Right renal cortex interstitium (tissue), 3 donors: ENCODE measurements around the gene CARNS1. TPM values are rescaled to one million over a fixed set of nuclear protein-coding genes. Genes with fewer than 3 reads are reported as not detected.
A peak's percentile ranks its signal among the peaks of the same experiment; 100 is the strongest.
"Not testable (repeated sequence)": the region's sequence is repeated elsewhere in the genome, so short reads cannot be mapped to it uniquely, and the experiment has no call there.

Experiments
- DNase-seq, 3 donors: peaks; one replicate each; pipeline ENCODE4 v3.0.0-alpha.2; 2013; ENCODE audit warnings: low read depth in 3 of 3, low spot score in 2 of 3
- polyA plus RNA-seq, 3 donors: library from polyadenylated mRNA; unstranded; fragments of 120-200 nt; gene quantifications; one replicate each; pipeline ENCODE4 v1.2.1, GENCODE V29; 2013; ENCODE audit not compliant: insufficient read length in 3 of 3

The CARNS1 gene
- polyA plus RNA-seq, 3 donors: 1.1 to 1.5 (median 1.4) TPM

DNA sequence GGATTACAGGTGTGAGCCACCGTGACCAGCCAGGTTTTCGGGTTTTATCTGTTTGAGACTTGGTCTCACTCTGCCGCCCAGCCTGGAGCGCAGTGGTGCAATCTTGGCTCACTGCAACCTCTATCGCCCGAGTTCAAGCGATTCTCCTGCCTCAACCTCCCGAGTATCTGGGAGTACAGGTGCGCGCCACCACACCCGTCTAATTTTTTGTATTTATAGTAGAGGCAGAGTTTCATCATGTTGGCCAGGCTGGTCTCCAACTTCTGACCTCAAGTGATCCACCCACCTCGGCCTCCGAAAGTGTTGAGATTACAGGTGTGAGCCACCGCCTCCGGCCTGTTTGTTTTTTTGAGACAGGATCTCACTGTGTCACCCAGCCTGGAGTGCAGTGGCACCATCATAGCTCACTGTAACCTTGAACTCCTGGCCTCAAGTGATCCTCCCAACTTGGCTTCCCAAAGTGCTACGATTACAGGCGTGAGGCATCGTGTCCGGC lies 11.9 kb downstream of the CARNS1 start:
- DNase-seq: not testable (repeated sequence)

DNA sequence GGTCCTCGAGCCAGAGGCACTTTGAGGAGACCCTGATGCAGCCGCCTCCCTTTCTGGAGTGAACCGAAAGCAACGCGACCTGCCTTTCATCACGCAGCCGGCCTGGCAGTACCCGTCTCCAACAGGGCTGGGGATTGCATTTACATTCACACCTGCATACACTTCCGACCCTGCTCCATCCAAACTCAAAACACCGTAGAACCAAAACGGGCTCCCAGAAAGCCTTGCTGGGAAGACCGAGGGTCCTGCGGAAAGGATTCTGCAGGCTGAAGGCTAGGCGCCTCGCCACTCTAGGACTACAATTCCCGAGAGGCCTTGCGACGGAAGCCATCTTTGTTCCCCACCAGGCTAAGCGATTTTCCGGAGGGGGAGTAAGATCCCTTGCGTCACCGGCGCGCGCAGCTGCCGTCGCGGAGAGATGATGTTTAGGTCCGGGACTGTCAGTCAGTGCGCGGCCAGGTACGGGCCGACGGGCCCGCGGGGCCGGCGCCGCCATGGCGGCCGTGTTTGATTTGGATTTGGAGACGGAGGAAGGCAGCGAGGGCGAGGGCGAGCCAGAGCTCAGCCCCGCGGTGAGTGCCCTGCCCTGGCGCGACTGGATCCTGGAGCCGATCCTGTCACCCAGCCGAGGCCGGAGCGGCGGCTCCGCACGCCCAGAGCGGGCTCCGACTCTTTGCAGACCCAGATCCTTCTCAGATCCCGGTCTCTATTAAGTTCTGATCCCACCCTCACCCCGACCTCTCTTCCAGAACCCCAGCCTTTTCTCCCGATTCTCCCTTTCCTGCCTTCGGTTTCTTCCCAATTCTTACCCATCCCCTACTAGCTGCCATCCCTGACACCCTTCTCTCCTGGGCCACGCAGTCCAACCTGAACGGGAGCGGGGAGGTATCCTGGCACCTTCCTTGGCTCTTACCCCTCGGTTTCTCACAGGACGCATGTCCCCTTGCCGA lies 12.8 kb downstream of the CARNS1 start, which contains the start of gene RPS6KB2:
RPS6KB2 (plus strand) TSS at position 443 of the 950 bp plus-strand sequence; CDS start at position 495, 52 bp downstream.
- peak; percentile 94 to 96 (median 95) for DNase-seq

DNA sequence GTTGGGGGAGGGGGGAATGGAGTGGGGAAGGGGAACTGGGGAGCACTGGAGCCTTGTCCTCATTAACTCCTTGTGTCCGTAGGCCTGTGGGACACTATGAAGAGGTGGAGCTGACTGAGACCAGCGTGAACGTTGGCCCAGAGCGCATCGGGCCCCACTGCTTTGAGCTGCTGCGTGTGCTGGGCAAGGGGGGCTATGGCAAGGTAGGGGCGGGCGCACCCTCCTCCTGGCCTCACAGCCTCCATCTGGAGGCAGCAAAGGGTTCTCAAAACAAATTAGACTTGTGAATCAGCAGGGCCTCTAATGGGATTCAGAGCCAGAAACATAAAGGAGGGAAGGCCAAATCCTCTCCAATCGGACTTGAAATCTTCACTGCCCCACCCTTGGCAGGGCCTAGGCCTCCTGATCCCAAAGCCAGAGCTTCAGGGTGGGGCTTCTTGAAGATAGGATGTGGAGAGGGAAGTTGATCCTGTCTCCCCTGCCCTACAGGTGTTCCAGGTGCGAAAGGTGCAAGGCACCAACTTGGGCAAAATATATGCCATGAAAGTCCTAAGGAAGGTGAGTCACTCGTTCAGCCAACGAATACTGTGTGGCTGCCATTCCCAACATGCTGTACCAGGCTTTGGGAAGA lies 13.7 kb downstream of the CARNS1 start:
- DNase-seq: no peak

DNA sequence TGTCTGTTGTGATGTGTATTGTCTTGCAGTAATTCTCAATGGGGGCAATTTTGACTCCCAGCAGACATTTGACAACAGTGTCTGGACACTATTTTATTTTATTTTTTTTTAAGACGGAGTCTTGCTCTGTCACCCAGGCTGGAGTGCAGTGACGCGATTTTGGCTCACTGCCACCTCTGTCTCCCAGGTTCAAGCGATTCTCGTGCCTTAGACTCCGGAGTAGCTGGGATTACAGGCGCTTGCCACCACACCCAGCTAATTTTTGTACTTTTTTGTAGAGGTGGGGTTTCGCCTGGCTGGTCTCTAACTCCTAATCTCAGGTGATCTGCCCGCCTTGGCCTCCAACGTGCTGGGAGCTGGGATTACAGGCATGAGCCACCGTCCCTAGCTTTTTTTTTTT lies 14.2 kb downstream of the CARNS1 start:
- no peak for DNase-seq

DNA sequence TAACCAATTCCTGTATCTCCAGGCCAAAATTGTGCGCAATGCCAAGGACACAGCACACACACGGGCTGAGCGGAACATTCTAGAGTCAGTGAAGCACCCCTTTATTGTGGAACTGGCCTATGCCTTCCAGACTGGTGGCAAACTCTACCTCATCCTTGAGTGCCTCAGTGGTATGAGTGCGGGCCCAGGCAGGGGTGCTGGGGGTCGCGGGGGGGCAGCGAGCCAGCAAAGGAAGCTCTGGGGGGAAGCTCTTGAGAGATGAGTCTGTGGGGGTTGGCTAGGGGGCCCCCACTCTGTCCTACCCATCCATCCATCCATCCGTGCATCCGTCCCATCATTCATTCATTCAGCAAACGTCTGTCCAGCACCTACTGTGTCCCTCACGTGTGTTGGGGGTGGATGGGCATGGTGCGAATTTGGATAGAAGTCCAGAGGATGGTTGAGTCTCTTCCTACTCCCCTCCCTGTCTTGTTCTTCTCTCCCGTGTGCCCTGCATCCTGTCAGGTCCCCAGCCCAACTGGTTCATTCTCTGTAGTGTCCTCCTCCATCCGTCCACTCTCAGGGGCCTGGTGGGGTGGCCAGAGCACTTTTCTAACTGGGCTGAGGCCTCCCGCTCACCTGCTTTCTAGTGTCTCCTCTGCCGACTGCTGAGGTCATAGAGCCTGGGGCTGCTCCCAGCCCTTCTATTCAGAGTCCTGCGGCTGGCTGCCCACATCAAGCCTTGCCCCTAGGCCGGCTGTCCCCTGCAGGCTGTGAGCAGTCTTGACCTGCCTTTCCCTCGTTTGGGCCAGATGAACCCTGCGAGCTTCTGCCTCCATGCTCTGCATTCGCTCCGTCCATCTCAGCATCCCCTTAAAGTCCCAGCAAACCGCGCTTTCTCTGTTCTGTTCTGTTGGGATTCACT lies 16.1 kb downstream of the CARNS1 start:
- no peak for DNase-seq

DNA sequence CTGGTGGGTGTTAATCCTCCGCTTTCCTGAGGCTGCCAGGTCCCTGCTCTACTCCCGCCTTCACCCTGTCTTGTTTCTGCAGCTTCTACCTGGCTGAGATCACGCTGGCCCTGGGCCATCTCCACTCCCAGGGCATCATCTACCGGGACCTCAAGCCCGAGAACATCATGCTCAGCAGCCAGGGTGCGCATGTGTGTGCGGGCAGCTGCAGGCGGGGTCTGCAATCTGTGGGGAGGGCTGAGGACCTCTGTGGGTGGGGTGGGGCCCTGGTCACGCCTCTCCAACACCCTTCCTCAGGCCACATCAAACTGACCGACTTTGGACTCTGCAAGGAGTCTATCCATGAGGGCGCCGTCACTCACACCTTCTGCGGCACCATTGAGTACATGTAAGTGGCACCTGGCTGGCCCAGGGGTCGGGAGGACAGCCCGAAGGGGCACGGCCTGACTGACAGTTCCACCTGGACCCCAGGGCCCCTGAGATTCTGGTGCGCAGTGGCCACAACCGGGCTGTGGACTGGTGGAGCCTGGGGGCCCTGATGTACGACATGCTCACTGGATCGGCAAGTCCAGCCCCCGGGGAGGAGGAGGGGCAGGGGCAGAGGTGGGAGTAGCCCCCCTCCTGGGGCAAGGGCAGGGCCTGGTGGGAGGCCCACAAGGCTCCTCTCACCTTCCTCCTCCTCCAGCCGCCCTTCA lies 17.3 kb downstream of the CARNS1 start:
- DNase-seq: no peak

DNA sequence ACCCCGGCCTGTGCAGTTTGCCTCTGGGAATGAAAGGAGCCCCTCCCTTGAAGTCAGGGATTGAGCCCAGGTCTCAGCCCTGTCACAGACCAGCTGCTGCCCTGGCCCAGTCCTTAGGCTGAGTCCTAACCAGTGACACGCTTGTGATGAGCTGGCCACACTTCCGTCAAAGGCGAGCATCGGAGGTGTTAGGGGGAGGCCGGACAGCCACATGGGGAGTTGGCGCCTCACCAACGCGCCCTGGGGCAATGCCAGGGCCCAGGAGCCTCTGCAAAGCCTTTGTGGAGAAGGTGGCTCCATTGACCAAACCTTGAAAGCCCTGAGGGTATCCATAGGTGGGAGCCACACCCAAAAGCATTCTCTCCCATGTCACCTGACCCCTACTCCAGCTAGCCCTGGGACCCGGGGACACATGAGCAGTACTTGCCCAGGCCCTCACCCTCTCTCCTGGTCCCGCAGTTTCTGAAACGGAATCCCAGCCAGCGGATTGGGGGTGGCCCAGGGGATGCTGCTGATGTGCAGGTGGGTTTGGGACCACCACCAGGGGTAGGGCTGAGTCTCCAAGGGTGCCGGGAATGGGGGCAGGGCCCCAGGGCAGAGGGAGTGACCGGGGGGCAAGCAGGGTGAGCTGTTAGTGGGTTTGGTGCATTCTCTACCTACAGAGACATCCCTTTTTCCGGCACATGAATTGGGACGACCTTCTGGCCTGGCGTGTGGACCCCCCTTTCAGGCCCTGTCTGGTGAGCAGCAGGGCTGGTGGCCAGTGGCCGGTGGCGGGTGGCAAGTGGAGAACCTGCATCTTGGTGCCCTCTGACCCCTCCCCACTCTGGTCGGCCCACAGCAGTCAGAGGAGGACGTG lies 18.3 kb downstream of the CARNS1 start:
- DNase-seq: no peak

DNA sequence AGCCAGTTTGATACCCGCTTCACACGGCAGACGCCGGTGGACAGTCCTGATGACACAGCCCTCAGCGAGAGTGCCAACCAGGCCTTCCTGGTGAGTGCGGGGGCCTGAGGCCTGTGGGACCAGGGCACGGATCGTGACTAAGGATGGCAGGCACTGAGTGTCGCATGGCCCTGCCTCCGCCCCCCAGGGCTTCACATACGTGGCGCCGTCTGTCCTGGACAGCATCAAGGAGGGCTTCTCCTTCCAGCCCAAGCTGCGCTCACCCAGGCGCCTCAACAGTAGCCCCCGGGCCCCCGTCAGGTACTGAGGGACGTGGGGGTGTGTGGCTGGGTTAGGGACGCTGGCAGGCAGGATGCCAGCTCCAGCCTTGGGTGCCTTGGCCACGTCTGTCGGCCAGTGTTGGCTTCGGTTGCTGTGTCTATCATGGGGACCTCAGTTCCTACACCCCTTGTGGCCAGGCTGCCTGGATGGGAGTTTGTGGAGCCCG lies 19.0 kb downstream of the CARNS1 start:
- DNase-seq: no peak

DNA sequence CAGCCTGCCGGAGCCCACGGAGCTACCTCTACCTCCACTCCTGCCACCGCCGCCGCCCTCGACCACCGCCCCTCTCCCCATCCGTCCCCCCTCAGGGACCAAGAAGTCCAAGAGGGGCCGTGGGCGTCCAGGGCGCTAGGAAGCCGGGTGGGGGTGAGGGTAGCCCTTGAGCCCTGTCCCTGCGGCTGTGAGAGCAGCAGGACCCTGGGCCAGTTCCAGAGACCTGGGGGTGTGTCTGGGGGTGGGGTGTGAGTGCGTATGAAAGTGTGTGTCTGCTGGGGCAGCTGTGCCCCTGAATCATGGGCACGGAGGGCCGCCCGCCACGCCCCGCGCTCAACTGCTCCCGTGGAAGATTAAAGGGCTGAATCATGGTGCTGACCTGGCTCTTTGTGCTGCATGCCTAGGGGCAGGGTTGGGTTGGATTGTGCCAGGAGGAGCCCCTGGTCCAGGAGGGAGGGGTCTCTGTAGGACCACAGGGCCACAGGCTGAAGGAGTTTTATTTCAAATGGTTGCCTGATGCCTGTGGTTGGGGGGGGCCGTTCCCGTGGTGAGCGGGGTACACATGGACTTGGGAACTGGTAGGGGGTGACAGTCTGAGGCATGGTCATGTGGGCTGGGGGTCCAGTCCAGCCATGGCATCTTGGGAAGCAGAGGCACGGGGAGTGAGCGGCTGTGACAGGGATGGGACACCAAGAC lies 19.7 kb downstream of the CARNS1 start:
- no peak for DNase-seq

DNA sequence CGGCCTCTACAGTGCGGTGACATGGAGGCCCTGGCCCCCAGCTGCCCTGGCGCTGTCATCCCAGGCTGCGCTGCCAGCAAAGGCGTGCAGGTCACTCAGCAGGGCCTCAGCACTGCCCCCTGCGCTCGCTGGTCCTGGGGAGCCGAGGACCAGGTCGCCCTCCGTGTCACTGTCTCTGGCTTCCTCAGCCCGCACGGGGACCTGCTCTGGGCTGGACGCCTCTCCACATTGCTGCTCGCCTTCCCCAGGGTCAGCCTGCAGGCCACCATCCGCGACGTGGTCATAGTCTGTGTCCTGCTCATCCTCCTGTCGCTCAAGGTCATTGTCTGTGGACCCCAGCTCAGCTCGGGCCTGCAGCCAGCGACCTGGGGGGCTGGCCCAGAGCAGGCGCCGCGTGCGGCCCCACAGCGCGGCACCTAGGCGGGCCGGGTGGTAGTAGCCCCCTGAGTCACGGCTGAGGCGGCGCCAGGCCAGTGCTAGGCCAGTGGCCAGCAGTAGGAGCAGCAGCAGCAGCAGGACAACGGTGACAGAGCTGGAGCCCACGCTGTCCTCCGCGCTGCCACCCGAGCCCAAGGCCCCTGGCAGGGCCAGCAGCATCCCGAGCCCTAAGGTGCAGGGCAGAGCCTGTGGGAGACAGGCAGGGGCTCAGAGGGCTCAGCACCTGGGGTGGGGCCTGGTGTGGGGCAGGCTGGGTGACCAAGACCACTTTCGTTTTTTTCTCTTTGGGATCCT lies 20.4 kb downstream of the CARNS1 start:
- DNase-seq: no peak

DNA sequence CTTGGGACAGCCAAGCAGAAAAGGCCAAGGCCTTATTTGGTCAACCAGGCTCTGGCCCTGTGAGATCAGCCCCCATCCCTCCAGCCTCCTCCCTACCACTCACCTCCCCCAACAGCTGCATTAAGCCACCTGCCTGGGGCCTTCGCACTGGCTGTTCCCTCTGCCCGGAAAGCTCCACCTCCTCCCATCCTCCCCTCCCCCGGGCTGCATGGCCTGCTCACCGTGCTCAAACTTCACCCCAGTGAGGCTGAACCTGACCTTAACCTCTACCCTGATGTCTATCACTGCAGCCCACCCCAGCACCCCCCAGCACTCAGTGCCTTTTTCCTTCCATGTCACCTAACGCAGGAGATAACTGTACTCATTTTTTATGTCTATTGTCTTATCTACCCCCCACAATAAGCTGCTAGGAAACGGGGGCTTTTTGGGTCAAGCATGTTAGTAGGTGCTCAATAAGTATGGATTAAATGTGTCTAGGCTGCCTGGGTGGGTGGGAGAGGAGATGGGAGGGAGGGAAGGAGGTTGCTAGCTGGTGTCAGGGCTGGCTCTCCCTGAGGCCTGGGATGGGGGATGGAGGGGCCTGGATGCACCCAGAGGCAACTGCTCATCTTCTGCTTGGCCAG lies 21.1 kb downstream of the CARNS1 start:
- no peak for DNase-seq

DNA sequence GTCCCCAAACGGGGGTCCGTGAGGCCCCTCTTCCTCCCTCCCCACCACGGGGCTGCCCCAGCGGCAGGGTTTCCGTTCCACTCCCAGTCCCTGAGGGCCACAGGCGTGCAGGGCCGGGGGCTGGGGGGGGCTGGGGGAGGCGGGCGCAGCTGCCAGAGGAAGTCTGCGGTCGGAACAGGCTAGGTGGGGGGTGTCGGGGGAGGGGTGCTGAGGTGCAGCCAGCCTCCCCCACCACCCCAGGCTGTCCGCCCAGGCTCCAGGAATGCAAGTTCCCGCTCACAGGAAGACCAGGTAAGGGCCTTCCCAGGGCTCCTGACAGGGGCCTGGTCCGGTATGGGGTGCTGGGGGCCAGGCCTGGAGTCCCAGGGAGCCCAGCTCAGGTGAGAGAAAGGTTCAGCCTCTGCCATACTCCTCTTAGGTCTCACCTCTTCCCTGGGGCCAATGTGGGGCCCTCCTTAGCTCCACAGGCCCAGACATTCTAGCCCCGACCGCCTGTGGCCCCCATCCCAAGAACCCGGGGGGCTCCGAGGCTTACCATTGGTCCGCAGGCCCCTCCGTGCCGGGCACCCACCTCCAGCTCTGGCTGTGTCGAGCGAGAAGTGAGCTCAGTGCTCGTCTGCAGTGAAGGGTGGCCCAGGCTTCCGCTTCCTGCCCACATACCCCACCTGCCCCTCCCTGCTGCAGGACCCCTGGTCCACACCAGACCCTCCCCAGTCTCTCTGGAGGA lies 21.8 kb downstream of the CARNS1 start, which contains the start of gene PTPRCAP:
PTPRCAP (minus strand) TSS at position 601 of the 727 bp plus-strand sequence; CDS start at position 538, 63 bp downstream.
- no peak for DNase-seq

DNA sequence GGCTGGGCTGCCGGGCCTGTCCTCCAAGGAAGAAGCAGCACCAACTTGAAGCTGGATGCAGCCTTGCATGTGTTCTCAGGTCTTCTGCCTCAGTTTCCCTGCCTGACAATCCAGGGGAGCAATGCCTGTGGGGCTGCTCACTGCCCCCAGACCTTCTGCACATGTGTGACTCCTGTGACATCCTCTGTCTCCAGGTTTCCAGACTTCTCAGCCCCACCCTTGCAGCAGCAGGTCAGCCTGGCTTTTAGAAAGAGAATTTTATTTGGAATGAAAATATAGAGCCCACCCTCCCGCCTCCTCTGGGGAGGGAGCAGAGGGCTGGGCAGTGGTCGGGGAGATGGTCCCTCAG lies 22.3 kb downstream of the CARNS1 start:
- DNase-seq: no peak

DNA sequence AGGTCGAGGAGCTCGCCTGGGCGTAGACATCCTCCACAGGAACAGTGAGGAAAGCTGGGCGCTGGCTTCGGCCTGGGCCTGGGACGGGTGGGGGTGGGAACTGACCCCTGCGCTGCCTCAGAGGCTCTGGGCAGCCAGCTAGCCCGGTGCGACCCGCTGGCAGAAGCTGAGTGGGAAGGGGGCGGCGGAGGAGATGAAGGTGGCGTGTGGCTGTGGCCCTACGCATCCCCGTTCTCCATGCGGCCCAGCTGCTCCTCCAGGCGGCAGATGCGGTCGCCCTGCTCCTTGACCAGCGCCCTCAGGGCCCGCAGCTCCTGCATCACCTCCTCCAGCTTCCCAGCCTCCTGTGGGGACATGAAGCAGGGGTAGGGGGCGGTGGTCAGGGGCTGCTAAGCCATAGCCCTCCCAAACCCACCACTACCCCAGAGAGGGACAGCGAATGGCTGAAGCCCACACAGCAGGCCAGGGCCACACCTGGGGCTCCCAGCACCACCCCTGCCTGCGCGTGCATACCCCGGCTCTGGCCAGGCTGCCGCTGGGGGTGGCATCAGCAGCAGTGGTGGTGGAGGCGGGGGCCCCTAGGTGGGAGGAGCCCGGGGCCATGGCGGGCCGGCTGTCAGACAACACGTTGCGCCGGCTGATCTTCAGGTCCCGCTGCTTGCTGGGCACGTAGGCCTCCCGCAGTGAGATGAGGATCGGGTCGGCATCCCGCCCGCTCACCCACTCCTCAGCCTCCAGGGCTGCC lies 22.9 kb downstream of the CARNS1 start:
- DNase-seq: no peak

DNA sequence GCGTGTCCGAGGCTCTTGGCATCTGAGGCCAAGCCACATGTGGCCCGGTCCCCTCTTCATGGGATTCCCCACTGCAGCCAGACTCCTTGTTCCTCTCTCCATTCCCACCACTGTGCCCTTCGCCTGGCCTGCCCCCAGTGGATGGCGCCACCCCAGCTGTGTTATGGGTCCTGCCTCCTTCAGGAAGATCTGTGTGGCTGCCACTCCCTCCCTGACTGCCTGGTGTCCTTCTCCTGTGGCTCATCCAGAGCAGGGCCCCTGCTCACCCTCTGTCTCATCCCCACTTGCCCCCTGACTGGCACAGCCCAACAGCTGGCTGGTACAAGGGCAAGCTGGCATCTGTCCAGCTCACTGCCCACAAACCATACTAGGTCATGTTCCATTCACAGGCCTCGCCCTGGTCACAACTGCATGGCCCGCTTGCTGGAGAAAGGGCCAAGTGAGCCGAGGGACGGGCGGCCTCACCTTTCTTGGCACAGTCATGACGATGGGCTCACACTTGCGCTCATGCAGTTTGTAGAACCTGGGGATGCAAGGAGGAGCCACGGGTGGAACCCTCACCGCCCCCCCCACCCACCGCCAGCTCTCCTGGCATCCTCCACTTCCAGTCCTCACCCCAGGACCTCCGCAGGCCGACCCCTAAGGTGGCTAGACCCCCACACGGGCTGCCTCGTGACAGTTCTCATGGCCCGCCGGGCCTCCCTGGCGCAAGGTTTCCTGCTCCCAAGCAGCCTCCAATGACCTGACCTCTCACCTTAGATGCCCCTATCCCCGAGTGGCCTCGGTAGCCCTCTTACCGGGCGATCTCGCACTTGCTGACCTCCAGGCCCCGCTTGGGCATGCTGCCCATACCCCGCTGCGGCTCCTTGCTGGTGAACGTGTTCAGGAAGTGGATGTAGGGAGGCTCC lies 24.1 kb downstream of the CARNS1 start:
- DNase-seq: no peak
